ENCODE results near the gene FNDC3A.

DNA sequence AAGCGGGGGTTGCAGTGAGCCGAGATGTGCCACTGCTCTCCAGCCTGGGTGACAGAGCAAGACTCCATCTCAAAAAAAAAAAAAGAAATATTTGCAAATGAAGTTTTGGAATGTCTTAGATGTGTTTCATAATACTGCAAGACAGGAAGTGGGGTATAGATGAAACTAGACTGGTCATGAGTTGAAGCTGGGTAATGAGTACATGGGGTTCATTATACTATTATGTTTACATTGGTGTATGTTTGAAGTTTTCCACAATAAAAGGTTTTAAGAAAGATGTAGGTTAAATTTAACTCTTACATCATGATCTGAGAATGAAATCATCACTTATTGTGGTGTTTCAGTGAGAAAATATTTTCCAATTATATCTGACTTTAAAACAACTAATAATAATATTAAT lies 19.0 kb downstream of the FNDC3A start:
- TF ChIP-seq, protein P1, sequence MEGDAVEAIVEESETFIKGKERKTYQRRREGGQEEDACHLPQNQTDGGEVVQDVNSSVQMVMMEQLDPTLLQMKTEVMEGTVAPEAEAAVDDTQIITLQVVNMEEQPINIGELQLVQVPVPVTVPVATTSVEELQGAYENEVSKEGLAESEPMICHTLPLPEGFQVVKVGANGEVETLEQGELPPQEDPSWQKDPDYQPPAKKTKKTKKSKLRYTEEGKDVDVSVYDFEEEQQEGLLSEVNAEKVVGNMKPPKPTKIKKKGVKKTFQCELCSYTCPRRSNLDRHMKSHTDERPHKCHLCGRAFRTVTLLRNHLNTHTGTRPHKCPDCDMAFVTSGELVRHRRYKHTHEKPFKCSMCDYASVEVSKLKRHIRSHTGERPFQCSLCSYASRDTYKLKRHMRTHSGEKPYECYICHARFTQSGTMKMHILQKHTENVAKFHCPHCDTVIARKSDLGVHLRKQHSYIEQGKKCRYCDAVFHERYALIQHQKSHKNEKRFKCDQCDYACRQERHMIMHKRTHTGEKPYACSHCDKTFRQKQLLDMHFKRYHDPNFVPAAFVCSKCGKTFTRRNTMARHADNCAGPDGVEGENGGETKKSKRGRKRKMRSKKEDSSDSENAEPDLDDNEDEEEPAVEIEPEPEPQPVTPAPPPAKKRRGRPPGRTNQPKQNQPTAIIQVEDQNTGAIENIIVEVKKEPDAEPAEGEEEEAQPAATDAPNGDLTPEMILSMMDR (IDR thresholded peaks at IDR 0.05; ENCODE audit: insufficient read depth, low read length, poor library complexity, severe bottlenecking) = no peak
- TF ChIP-seq EZH2phosphoT487 (conservative IDR thresholded peaks at IDR 0.05; ENCODE audit: low read length) = no peak
